Activated CD8-positive, alpha-beta memory T cell treated with anti-CD3 and anti-CD28 coated beads, Interleukin-2, amount 50 U/mL, for 4 hours (primary cell): ENCODE results near the gene AKAP6.

ENCODE experiments used
- DNase-seq: peaks from one replicate; pipeline ENCODE4 v3.0.0-alpha.2; 2020

AKAP6 gene

DNA sequence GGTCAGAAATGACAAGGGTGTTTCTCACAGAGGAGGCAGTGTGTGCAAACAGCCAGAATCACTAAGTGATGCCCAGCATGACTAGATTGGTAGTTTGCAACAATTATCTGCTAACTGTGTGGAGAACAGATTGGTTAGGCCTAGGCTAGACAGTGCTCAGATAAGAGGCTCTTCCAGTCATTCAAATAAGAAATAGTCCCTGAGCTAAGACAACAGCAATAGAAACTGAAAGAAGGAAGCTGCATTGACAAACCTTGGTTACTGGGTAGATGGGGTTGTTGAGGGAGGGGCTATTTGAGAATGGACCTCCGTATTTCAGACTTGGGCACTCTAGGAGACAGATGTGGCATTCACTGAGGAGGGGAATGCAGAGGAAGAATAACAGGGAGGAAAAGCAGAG, 354.6 kb downstream of the AKAP6 start:
- no peak for DNase-seq

DNA sequence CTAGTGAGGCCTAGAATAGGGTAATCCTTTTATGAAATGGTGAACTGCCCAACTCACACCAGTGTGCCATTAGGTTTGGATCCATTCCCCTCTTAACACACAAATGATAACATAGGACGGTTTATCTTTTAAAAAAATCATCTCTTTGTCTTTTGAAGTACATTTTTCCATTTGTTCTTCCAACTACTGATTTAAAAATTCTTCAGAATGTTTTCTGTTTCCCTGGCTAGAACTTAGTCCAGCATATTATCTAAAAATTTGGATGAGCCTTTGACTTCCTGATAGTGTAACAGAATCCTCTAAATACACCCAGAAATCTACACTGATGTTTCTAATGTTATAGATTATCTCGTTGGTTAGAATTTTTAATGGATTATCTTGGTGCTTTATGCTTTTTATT, 359.8 kb downstream of the AKAP6 start:
- no peak for DNase-seq

DNA sequence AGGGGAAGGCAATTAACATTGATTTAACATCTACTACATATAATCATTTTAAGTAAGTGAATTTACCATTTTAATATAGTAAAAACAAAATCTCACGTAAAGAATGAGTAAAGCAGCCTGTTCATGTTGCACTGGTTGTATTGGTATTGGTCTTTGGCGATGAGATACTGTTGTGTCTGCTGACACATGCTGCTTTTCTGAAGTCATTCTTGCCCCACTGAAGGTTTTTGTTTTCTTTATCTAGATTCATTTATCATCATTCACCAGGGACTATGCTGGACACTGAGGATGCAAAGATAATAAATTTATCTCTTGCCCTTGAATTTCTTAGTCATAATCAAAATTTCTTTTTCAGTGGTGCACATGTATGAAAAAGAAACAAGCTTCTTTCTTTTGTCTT, 363.3 kb downstream of the AKAP6 start:
- DNase-seq = no peak

DNA sequence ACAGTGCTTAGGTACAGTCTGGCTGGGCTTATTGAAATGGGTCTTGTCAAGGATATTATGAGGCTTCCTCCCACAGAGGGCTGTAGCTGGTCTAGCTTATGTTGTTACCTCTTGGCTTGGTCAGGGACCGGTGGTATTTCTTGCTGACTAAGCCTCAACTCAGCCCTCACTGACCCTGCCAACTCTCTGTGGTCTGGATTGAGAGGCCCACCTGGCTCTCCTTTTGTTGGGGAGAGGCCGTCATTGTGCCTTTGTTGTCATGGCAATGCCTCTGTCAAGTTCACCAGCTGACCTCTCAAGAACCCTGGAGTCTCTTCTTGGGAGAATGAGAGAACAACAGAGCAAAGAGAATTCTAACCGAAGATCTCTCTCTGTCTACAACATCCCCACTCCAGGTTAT, 364.0 kb downstream of the AKAP6 start:
- DNase-seq = no peak

DNA sequence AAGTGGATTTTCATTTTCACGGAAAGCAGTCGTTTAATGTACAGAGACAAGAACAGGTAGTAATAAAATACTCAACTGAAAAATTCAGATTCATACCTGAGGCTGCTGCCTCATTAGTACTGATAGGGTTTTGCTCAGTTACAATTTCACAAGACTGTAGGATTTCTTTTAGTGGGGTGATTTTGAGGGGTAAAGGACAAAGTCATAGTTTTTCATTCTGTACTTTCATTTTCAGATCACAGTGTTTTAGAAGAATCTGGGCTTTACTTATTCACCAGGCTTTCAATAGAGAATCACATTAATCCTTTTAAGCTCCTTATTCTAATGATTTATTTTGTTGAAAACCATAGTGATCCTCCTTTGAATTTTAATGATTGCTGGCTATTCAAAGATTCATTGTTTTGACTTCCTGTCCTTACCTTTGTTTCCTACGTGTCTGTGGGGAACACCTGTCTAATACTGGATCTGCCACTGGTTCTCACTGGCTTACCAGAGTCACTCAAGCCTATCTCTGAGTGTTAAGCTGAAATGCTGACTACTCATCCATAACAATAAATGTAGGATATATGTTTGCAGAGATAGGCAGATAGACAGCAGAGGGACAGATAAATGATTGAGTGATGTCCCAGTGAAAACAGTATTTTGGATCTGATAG, 365.8 kb downstream of the AKAP6 start:
- no peak for DNase-seq

DNA sequence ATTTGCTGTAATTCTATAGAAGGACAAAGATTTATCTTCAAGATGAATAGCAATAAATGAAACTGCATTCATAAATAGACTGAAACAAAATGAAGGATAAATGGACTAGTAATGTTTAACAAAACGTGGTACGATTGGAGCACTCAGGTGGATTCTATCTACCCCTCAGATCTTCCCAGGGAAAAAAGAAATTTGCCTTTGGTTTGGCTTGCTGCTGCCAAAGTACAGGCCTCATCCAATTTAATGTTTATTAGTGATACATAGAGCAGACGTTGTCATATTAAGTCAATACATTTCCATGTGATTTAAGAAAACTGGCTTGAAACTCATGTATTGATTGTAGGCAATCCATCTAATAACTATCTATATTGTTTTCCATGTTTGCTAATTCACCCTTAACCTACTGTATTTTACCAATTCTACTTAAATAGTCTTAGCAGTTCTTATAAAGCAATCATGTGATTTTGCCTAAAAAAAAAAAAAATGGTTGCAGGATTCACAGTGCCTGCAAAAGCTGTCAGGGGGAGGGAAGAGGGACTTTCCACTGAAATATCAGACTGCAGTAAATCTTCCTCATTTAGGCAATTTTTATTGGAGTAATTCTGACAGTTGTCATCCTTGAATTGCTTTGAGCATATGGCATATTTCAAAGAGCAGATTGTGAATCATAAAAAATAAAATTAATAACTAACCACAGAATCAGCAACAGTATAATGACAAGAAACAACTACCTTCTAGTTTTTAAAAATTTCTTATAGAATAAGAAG, 367.4 kb downstream of the AKAP6 start:
- DNase-seq = no peak

DNA sequence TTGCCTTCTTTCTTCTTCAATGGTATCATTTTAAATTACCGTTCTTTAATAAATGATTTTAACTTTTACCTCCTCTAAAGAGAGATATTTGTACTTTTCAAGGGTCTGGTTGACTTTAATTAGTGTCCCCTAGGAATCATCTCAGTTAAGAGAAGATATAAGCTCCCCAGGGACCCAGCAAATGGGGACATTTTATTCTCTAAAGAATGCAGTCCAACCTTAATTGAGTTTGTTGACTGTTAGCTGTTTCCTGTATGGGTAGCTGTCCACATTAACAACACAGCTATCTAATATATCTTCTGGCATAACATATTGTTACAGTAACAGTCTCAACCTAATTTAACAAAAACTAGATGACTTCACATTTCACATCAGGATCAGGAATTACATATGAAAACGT, 368.0 kb downstream of the AKAP6 start:
- no peak for DNase-seq

DNA sequence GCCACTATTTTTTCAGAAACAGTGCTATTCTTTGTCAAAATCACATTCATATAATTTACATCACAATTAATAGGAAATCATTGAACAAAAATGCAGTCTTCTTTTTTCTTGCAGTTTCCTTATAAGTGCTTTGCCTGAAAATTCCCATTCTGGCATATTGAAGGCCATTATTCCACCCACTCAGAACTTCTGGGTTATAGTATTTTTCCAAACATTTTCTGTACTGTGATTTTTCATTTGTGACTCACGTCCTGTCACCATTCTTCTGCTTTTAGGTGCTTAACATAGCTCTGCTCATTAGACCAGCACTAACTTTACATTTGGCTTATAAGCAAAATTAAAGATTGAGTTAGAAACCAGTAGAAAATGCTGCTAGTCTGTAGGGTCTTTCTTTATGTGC, 368.6 kb downstream of the AKAP6 start:
- no peak for DNase-seq

DNA sequence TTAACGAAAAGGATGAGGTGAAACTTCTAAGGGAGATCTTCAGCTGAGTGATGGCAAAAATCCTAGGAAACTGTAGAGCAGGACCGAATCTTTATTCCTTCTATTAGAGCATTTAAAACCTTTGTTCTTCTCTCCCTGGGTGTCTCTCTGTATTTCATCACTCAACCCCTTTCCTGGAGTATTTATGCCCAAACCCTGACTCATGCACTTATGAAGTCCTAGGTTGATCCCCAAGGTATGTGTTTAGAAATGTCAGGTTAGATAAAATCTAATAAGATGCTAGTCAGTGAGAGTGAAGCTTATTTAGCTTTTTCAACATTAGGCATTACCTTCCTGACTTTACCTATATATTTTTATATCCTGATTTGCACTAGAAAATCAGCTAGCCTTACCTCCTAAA, 369.7 kb downstream of the AKAP6 start:
- no peak for DNase-seq

DNA sequence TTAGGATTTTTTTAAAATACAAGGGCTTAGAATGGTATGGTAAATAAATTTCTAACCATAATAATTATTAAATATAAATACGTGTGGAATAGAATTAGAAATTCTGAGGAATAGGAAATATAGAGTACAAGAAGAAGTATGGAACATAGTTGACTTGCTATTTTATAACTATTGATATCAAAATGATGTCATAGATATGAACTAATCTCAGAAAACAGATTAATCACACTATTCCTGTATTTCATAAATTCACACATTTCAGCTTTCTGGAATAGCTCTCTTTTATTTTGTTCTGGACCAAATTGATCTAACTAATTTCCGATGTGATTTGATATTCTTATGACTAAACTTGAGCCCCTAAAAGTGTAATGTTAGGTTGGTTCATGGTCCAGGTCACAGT, 372.4 kb downstream of the AKAP6 start:
- DNase-seq = no peak

DNA sequence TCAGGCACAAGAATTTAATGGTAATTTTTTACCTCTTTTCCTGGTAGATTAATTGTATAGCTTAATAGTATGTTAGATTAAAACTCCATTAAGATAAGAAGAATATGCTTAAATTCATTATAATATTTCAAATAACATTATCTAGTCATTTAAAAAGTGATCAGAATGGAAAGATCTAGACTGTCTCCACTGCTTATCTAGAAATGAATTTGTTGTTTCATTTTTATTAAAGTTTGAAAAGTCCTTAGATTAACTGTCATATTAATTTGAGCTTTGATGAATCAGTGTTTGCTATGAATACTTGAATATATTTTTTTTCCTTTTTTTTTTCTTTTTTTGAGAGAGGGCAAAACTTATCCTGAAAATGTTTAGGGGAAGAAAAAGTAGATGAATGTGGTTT, 373.0 kb downstream of the AKAP6 start:
- no peak for DNase-seq

DNA sequence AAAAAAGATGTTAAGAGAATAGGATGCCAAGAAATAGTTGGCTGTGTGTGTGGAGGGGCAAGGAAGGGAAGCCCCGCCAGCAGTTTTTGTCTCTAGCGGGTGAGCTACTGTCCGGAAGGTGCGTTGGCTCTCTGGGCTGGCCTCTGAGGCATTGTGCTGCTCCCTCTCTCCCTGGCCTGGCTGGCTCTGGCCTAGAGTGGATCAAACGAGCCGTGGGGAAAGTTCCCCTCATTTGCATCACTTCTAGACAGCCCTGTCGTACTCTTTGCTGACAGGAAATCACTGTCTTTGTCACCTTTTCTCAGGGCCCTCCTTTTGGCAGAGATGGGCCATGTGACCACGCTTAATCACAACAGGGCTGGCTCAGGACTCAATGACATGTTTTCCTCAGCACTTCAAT, 373.5 kb downstream of the AKAP6 start:
- no peak for DNase-seq

DNA sequence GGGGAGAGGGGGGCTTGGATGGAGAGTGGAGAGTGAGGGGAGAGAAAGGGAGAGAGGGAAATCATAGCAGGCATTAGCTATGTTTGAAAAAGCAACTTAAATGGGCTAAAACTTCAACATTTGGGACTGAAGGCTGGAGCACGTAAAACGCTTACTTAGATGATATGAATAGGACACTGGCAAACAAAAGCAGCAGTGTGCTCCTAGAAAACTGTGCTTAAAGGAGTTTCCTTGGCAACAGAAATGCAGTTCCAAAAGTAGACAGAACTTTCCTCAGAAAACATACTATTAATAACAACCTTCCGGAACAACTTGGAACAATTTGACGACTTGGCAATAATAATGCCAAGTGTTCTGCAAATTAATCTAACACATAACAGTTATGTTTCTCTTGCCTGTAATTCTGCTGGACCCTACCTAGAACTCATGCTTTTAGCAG, 374.1 kb downstream of the AKAP6 start:
- no peak for DNase-seq

DNA sequence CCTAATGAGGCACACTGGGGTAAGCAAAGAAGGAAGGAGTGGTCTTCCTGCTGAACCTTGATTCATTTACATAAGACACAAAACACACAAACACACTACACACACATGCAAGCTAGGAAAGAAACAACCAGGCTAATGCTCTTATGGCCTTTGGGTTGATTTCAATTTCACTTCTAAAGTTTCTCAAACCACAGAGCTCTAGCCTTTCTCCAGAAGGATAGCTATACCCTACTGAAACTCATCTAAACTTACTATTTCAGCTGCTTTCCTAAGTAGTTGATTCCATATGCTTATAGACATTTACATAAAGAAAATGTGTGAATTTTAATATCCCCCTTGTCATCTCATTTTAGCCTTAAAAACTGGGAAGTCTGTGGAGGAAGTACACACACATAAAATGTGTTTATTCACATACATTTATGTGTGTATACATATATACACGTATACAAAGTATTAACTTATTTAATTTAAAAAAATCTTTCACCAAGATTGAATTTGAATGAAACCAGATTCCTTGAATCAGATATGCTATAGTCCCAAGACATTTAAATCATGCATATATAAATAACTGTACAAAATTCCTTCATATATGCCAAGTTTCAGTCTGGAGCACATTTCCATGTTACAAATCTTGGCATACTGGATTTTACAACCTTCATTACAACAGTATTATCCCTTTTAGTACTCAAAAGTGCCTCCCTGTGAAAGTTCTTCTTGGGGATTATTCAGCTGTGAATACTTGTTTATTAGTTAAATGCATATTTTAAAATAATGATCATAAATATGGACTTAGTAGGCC, 377.8 kb downstream of the AKAP6 start:
- DNase-seq = no peak

DNA sequence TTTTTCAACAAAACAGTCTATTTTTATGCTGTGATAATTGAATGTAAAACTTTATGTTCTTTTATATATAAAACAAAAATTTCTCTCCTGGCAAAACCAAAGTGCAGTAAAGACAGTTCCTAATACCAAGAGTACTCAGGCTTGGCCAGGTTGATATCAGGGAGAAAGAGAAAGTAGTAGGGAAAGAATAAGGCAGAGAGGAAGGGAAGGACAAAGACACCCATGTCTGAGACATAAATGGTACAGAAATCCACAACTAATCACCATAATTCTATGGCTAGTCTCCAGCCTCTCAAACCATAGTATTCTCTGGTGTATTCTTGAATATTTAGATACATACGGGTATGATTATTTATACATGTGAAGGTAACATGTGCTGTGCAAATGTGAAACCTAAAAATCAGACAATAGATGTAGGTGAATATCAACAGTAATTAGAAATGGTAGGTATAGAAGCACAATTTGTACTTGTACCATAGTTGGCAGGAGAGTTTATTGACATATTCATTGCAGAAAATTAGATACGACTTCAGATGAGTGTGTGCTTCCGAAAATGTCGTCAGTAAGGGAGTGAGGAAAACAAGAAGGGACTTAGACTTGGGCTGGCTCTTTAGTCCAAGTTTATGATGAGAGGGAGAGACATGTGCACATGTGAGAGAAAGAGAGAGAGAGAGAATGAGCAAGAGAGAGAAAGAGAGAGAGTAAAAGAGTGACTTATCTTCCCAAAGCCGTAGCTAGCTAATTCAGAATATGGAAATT, 378.8 kb downstream of the AKAP6 start:
- no peak for DNase-seq

DNA sequence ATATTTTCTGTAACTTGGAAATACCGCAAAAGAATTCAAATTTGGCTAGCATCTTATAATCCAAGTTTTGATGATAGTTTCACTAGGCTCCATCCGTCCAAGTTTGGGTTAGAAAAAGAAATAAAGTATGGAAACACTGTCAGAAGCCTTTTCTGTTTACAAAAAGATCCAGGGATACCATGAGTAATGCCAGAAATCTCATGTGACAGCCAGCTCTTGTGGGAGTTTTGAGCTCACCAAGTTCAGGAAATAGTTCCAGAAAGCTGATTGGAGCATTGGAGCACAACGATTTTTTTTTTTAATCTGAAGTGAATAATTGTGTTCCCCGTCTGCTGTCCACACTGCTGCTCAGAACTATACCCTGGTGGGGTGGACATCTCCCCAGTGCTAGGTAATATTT, 379.9 kb downstream of the AKAP6 start:
- DNase-seq = no peak

DNA sequence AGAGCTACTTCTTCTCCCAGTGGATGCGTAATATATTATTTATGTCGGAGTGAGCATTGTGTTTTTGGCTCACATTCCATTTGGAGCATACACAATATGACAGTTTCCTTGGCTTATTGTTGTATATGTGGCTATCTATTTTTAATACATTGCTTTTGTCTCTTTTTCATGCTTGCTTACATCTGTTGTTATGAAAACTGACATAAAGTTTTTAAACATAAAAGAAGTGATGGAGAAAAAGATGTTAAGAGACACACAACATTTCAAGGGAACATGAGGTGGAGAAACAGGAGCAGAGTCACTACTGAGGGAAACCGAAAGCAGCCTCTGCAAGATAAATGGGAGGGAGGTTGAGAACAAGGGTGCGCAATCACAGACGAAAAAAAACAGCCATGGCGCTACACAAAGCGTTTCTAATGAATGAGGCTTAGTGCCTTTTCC, 381.2 kb downstream of the AKAP6 start:
- no peak for DNase-seq

DNA sequence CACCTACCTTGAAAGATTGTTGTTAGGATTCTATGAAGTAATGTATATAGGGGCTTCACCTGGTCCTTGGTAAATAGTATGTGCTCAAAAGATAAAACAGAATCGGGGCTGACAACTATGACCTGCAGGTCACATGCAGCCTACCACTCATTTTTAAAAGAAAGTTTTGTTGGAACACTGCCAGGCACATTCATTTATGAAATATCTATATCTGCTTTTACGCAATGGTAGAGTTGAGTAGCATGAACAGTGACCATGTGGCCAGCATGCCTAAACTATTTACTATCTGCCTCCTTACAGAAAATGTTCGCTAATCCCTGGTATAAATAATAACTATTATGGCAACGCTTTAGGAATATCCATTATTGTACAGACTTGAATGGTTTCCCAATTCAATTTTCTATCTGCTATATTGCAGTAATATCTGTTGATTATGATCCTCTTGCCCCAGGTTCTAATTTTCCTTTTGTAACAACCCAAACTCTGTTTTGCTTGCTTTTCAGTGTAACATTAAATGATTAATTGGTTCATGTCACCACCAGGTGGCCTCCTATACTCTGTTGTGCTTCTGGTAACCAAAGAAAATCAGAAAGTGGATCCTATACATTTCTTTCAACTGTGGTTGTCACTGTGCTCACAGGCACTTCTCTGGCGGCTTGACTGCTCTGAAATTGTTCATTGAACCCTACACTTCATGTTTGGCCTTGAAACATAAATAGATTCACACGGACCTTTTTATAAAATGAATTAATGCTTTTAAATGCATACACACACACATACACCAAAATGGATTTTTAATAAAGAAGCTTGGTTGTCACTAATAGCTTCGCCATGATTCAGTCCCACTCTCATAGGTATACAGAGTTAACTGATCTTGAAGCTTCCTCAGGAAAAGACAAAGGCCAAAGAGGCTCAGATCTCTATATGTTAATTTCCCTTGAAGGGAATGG, 381.9 kb downstream of the AKAP6 start:
- DNase-seq = no peak

DNA sequence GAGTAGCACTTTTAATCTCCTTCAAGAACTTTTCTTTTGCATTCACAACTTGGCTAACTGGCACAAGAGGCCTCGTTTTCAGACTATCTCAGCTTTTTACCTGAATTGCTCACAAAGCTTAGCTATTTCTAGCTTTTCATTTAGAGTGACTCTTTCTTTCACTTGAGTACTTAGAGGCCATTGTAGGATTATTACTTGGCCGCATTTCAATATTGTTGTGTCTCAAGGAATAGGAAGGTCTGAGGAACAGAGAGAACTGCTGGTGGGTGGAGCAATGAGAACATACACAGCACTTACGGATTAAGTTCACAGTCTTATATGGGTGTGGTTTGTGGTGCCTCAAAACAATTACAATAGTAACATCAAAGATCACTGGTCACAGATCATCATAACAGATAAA, 384.8 kb downstream of the AKAP6 start:
- DNase-seq = no peak

DNA sequence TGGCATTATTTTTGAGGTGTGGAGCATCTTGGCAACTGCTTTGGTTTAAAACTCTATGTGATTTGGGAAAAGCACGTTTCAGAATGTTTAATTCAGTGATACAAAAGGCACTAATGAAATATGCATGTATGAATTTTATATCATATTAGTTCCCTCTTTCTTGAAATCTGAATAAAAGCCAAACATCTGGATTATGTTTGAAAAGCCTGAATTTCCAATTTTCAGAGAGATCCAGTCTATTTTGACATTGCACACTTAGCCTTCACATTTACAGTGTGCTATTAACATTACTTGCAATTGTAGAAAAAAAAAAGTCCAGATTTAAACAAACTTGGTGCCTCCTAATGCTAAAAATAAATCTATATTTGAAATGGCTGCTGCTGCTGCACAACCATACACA, 390.5 kb downstream of the AKAP6 start:
- no peak for DNase-seq

DNA sequence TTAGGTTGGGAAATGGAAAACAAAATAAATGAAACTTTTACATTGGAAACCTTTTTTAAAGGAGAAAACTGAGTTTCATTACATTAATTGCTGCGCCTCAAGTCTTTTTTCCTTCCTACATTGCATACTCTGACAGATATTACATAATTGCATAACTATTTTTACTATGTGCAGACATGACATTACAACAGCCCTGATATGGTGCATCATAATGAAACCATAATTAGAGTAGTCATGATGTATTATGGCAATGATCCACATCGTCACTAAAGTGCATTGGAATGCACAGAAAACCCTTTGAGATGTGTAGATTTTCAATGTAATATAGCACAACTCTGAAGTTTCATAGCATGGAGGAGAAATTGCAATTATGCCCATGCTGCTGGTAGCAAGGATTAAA, 391.8 kb downstream of the AKAP6 start:
- DNase-seq = no peak

DNA sequence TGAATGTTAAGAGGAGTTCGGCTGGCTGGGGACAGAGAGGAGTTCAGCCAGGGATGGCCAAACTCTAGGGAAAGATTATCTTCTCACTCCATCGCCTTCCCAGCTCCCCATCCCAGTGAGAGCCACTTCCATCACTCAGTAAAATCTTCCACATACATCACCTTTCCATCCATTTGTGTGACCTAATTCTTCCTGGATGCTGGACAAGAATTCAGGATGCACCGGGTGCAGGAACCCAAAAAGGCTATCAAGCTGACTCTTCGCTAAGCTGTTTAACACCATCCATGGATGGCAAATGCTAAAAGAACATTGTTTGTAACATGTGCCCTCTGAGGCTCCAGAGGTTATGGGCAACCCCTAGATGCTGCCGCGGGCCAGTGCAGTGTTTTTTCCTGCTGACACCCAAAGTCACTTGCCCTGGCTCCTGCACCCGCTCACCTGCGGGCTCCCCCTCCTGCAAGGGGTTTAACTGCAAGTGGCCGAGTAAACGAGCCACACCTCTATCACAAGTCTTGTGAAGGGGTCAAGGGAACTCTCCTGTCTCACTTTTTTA, 393.6 kb downstream of the AKAP6 start:
- no peak for DNase-seq
